ACC112 (cell line): Measurements from ENCODE around the gene TMEM107.

Experiments
- H2AFZ ChIP-seq: fragments of 200-600 bp; sonication (generic); one replicate; pipeline ENCODE4 v1.6.0; 2017; ENCODE audit warnings: antibody characterized with exemption, low read length; ENCODE audit not compliant: unreplicated experiment
- H3K27ac ChIP-seq: fragments of 200-600 bp; sonication (generic); 2 replicates; pipeline ENCODE4 v1.5.1; 2014; ENCODE audit warnings: low read depth, mild to moderate bottlenecking, antibody characterized with exemption, low read length, moderate library complexity
- H3K27me3 ChIP-seq: fragments of 200-600 bp; sonication (generic); 2 replicates; pipeline ENCODE4 v1.6.1; 2014; ENCODE audit warnings: mild to moderate bottlenecking, antibody characterized with exemption, low read length, moderate library complexity, mixed read lengths; ENCODE audit not compliant: insufficient read depth
- H3K36me3 ChIP-seq: fragments of 200-600 bp; sonication (generic); 2 replicates; pipeline ENCODE4 v1.6.1; 2016; ENCODE audit warnings: mild to moderate bottlenecking, antibody characterized with exemption, low read length, moderate library complexity, mixed read lengths; ENCODE audit not compliant: insufficient read depth
- H3K4me1 ChIP-seq: fragments of 200-600 bp; sonication (generic); one replicate; pipeline ENCODE4 v1.6.1; 2016; ENCODE audit warnings: low read length, mixed read lengths; ENCODE audit not compliant: insufficient read depth, unreplicated experiment, control insufficient read depth
- H3K4me3 ChIP-seq: fragments of 200-600 bp; sonication (generic); 2 replicates; pipeline ENCODE4 v1.5.1; 2014; ENCODE audit warnings: mild to moderate bottlenecking, low read depth, low read length
- H3K79me2 ChIP-seq: fragments of 200-600 bp; sonication (generic); one replicate; pipeline ENCODE4 v1.6.0; 2016; ENCODE audit warnings: low read length; ENCODE audit not compliant: control insufficient read depth, unreplicated experiment, insufficient read depth

The TMEM107 gene

GRCh38 chr17:8141045-8141444 lies 35.1 kb downstream of the TMEM107 start:
- H3K27ac ChIP-seq, result no peak overlapping the region

GRCh38 chr17:8140065-8141029 lies 35.8 kb downstream of the TMEM107 start:
- no peak overlapping the region for H3K27ac ChIP-seq
- H2AFZ ChIP-seq, result no peak overlapping the region
- peaks cover 25% of the 10 kb centered on the region; the same call in 1 of the 2 replicates for H3K36me3 ChIP-seq
- H3K4me1 ChIP-seq, result peaks cover 3% of the 10 kb centered on the region
- H3K27me3 ChIP-seq, result no peaks in the 10 kb centered on the region
- H3K79me2 ChIP-seq, result no peaks in the 10 kb centered on the region
- H3K4me3 ChIP-seq, result no peak overlapping the region

More at GRCh38 chr17:8141045-8141444, 35.1 kb downstream of the TMEM107 start:
- peaks cover 32% of the 10 kb centered on the region; the same call in 1 of the 2 replicates for H3K36me3 ChIP-seq
- no peaks in the 10 kb centered on the region for H3K27me3 ChIP-seq
- H2AFZ ChIP-seq, result no peak overlapping the region
- H3K79me2 ChIP-seq, result no peaks in the 10 kb centered on the region
- no peak overlapping the region for H3K4me3 ChIP-seq
- peaks cover 3% of the 10 kb centered on the region for H3K4me1 ChIP-seq

- peaks cover 25% of the 10 kb centered on the region; the same call in 1 of the 2 replicates for H3K36me3 ChIP-seq
- peak overlapping the region; percentile 53 for H3K4me3 ChIP-seq
- H3K27me3 ChIP-seq, result no peaks in the 10 kb centered on the region
- H3K27ac ChIP-seq, result peak overlapping the region; percentile 84
- peaks cover 8% of the 10 kb centered on the region for H3K4me1 ChIP-seq
- no peak overlapping the region for H2AFZ ChIP-seq
- no peaks in the 10 kb centered on the region for H3K79me2 ChIP-seq
Measured at GRCh38 chr17:8138672-8139371, 37.4 kb downstream of the TMEM107 start.

- Histone ChIP-seq H3K27ac (peak overlapping the region; percentile 84; the same call in 1 of the 2 replicates), H2AFZ (no peak overlapping the region), H3K36me3 (peaks cover 25% of the 10 kb centered on the region; the same call in 1 of the 2 replicates)
Measured at GRCh38 chr17:8138374-8138671, 37.9 kb downstream of the TMEM107 start.

GRCh38 chr17:8137645-8138373 lies 38.4 kb downstream of the TMEM107 start:
- Histone ChIP-seq H3K79me2 (no peaks in the 10 kb centered on the region), H3K27me3 (no peaks in the 10 kb centered on the region), H3K36me3 (peaks cover 24% of the 10 kb centered on the region; the same call in 1 of the 2 replicates), H3K4me3 (peak overlapping the region; percentile 45), H3K4me1 (peaks cover 8% of the 10 kb centered on the region), H3K27ac (no peak overlapping the region; the same call in 1 of the 2 replicates), H2AFZ (no peak overlapping the region)

More at GRCh38 chr17:8138374-8138671, 37.9 kb downstream of the TMEM107 start:
- H3K4me1 ChIP-seq, result peaks cover 8% of the 10 kb centered on the region
- H3K27me3 ChIP-seq, result no peaks in the 10 kb centered on the region
- H3K4me3 ChIP-seq, result peak overlapping the region; percentile 45
- no peaks in the 10 kb centered on the region for H3K79me2 ChIP-seq

GRCh38 chr17:8133941-8134340 lies 42.2 kb downstream of the TMEM107 start:
- Histone ChIP-seq H3K4me1 (peaks cover 10% of the 10 kb centered on the region), H3K27me3 (no peaks in the 10 kb centered on the region), H3K36me3 (no peaks in the 10 kb centered on the region), H3K79me2 (no peaks in the 10 kb centered on the region), H3K4me3 (no peak overlapping the region), H3K27ac (no peak overlapping the region), H2AFZ (no peak overlapping the region)

- Histone ChIP-seq H3K4me3 (no peak overlapping the region), H3K27me3 (no peaks in the 10 kb centered on the region), H3K27ac (no peak overlapping the region), H3K4me1 (peaks cover 10% of the 10 kb centered on the region), H3K36me3 (no peaks in the 10 kb centered on the region), H3K79me2 (no peaks in the 10 kb centered on the region), H2AFZ (no peak overlapping the region)
Measured at GRCh38 chr17:8133399-8133798, 42.8 kb downstream of the TMEM107 start.

- no peak overlapping the region for H3K27ac ChIP-seq
- H3K79me2 ChIP-seq, result no peaks in the 10 kb centered on the region
- peaks cover 10% of the 10 kb centered on the region for H3K4me1 ChIP-seq
- no peaks in the 10 kb centered on the region for H3K27me3 ChIP-seq
- H3K36me3 ChIP-seq, result no peaks in the 10 kb centered on the region
- H3K4me3 ChIP-seq, result no peak overlapping the region
- H2AFZ ChIP-seq, result no peak overlapping the region
Measured at GRCh38 chr17:8131844-8132441, 44.2 kb downstream of the TMEM107 start.

GRCh38 chr17:8128125-8128784 lies 47.9 kb downstream of the TMEM107 start:
- peaks cover 11% of the 10 kb centered on the region for H3K4me1 ChIP-seq
- no peak overlapping the region for H2AFZ ChIP-seq
- H3K27me3 ChIP-seq, result no peaks in the 10 kb centered on the region
- H3K36me3 ChIP-seq, result no peaks in the 10 kb centered on the region
- H3K27ac ChIP-seq, result no peak overlapping the region
- no peaks in the 10 kb centered on the region for H3K79me2 ChIP-seq
- H3K4me3 ChIP-seq, result no peak overlapping the region
